Gastroesophageal sphincter (tissue), 3 donors: ENCODE data around the gene TEX14.

Source experiments
- CTCF ChIP-seq, 4 experiments: fragments of 200-600 bp in 2 of 4; fragments of 450-650 bp in 2 of 4; sonication (generic) in 1 of 4; IDR thresholded peaks; one replicate each; pipeline ENCODE4 v1.5.1; 2017 to 2019; ENCODE audit warnings: antibody characterized with exemption in 4 of 4, mild to moderate bottlenecking in 2 of 4, moderate library complexity in 2 of 4
- POLR2AphosphoS5 ChIP-seq: sonication (generic); formaldehyde crosslinking; IDR thresholded peaks from one replicate; pipeline ENCODE4 v1.6.1; 2017; ENCODE audit warnings: antibody characterized with exemption

DNA sequence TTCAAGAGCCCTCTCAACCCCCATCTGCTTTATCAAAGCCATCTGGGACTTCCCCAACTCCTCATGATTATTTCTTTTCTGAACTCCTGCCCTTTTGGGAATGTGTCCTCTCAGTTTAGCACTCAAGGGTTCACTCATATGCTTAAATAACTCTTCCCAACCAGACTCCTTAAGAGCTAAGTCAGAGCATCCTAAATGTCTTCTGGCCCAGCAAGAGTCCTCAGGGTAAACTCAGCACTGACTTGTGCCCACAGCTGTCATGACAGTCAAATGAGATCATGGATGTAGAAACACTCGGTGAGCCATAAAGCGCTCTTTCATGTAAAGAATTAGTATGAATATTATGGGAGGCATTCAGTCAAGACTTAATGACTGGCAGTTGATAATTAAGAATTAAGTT is 85.9 kb downstream of the TEX14 start:
- no peak for TF ChIP-seq CTCF (IDR thresholded peaks at IDR 0.05)
- no peak for TF ChIP-seq POLR2AphosphoS5
